CD4-positive, alpha-beta T cell treated with Interleukin-6 for 4 hours (primary cell): ENCODE measurements around the gene PFDN2.
"Not testable (repeated sequence)": the region's sequence is repeated elsewhere in the genome, so short reads cannot be mapped to it uniquely, and the experiment has no call there.

Source experiments
- DNase-seq: peaks from one replicate; pipeline ENCODE4 v3.0.0-alpha.2; 2020; ENCODE audit warnings: mixed read lengths

The PFDN2 gene

DNA sequence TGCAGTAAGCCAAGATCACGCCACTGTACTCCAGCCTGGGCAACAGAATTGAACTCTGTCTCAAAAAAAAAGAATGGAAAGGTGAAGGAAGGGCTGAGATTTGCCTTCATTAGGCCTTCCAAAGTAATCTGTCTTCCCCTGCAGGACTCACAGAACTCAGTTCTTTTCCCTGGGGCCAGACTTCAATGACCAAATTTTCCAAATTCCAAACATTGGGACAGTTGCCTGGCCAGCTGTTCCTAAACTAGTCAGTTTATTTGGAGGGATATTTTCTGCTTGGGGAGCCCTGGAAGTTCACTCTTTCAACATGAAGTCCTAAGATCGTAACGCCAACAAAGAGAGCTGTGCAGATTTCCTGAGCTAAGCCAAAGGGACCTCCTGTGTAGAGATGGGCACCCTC is 20.0 kb upstream of the PFDN2 start:
- no peak for DNase-seq

- DNase-seq, result no peak
Observed at GRCh38 chr1:161133220-161133740, 15.4 kb upstream of the PFDN2 start.

GRCh38 chr1:161132410-161133219 is 14.8 kb upstream of the PFDN2 start, which contains the start of gene DEDD:
DEDD (minus strand) TSS chr1:161132667; CDS start chr1:161124462, 8,205 bp downstream.
- peak; percentile 91 for DNase-seq

DNA sequence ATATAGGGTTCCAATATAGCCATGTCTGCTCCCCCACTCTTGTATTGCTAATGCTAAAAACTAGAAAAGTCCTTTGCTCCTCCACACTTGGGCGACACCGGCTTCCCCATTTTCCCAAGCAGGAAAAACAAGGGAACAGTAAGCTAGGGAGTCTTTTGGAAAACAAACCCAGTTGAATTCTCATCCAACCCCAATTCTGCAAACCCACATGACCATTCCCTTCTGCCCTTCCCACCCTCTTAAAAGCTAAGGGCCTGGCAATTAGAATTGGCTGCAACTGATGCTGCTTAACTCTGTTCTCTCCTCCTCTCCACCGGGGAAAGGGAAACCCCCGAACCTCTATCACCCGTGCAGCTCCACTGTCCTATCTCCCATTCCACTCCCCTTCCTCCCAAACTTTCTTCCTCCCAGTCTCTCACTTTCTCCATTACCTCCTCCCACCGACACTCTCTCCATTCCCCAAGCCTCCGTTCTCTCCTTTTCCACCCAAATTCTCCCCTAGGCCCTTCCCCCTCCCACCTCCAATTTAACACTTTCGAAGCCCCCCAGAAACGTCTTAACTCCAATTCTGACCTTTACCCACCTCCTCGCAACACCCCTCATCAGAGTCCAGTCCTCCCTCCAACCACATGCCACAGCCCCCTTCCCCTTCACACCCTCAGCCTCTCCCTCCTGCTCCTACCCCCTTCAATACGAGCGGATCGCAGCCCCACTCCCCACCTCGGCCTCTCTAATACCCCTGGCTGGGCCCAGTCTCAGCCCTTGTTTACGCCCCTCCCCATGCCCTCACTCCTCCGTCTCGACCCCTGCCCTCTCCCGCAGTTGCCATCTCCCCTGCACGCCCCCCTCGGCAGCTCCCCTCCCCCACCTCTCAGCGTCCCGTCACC is 13.9 kb upstream of the PFDN2 start:
- DNase-seq, result no peak

- DNase-seq, result no peak
Observed at GRCh38 chr1:161130266-161130665, 12.4 kb upstream of the PFDN2 start.

- DNase-seq, result no peak
Observed at GRCh38 chr1:161128591-161129420, 11.0 kb upstream of the PFDN2 start.

DNA sequence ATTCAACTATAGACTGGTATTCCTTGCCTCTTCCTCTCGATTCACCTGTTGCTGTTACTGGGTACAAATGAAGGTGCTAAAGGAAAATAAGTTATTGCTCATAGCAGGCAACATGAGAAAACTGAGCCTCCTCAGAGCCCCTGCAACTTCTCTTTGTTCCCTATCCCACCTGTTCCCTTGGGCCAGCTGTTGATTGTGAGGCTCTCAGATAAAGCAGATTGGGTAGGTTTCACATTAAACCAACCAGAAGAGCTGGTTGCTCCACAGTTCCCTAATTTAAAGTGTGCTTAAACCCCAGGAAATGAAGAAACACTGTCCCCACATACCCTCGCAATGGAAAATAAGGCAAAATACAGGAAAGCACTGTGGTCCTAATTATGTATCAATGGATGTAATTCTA is 9.8 kb upstream of the PFDN2 start:
- DNase-seq, result no peak

- no peak for DNase-seq
Observed at GRCh38 chr1:161122967-161123366, 5.1 kb upstream of the PFDN2 start.

- DNase-seq, result no peak
Observed at GRCh38 chr1:161121834-161122233, 4.0 kb upstream of the PFDN2 start.

DNA sequence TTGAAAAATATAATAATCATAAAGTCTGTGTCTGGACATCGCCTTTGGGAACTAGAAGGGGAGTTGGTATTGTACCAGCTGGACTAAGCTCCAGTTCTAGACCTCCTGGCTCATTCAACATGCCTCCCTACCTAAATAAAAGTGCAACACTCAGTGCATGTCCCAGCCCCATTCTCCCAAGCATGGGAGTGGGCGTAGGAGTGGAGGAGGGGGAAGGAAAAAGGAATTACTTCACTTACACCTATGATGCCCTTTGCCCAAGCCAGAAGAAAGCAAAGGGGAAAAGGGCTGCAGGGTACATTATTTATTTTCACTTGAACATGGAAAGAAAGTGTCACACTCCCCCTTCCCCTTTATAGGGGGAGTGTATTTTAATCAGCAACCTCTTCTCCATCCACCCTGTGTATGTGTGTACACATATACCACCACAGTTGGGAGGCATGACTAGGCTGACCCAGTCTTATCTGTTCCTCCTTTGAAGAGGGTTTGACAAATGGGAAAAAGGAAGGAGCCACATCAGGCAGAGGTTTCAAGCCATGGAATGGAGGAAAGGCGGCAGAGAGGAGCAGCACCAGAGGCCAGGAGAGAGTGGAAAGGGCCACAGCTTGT is 3.3 kb upstream of the PFDN2 start:
- DNase-seq, result no peak

GRCh38 chr1:161119092-161119903 is 1.5 kb upstream of the PFDN2 start:
- DNase-seq, result peak; percentile 55

- DNase-seq, result not testable (repeated sequence)
Observed at GRCh38 chr1:161115961-161116360, 1.9 kb downstream of the PFDN2 start.

DNA sequence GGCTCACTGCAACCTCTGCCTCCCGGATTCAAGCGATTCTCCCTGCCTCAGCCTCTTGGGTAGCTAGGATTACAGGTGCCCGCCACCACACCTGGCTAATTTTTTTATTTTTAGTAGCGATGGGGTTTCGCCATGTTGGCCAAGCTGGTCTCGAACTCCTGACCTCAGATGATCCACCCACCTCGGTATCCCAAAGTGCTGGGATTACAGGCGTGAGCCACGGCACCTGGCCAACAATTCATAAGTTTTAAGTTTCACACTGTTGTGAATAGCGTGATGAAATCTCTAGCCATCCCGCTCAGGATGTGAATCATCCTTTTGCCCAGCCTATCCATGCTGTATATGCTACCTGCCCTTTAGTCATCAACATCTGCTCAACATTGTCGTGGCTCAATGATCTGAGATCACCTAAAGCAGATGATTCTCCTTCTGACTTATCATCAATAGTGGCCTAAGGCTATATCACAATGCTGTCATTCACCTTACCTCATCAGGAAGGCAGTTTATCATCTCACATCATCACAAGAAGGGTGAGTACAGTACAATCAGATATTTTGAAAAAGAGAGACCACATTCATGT is 2.6 kb downstream of the PFDN2 start:
- DNase-seq, result peak; percentile 30

DNA sequence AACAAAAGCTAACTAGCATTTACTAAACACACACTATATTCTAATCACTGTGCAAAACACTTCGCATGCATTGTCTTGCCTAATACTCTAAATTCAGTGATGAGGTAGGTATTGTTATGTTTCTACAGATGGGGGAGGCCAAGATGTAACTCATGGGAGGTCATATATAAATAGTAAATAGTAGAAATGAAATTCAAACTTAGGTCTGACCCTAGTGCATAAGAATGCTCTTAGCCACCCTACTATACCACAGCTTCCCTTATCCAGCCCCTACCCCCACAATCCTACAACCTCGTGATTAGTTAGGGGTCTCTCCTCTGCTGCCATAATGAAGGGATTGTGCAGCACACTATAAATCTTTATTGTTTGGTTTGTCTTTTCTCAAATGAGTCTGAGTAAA is 3.3 kb downstream of the PFDN2 start:
- no peak for DNase-seq

GRCh38 chr1:161113915-161114314 is 3.9 kb downstream of the PFDN2 start:
- DNase-seq, result no peak

DNA sequence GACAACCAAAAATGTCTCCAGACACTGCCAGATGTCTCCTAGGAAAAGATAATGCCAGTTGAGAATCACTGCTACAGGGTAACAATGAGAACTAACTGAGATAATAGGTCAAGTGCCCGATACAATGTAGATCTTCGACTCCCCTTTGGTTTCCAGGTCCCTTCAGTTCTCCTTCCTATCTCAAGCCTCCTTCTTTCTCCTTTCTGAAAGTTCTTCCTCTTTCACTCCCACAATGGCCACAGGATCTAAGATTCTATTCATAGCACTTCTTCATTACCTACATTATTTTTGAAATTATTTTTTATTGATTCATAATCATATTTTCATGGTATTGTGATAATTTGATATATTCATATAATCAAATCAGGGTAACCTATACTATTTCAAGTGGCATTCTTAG is 6.3 kb downstream of the PFDN2 start:
- no peak for DNase-seq

DNA sequence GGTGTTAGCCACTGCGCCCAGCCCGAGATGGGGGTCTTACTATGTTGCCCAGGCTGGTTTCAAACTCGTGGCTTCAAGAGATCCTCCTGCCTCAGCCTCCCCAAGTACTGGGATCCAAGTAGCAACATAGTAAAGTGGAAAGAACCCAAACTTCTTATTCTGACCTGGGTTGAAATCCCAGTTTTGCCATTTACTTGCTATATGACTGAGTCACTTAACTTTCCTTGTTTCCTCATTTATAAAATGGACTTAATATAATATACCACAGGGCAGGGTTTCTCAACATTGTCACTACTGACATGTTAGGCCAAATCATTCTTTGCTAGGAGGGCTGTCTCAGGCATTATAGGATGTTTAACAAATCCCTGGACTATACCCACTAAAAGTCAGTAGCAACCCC is 6.7 kb downstream of the PFDN2 start:
- DNase-seq, result no peak

DNA sequence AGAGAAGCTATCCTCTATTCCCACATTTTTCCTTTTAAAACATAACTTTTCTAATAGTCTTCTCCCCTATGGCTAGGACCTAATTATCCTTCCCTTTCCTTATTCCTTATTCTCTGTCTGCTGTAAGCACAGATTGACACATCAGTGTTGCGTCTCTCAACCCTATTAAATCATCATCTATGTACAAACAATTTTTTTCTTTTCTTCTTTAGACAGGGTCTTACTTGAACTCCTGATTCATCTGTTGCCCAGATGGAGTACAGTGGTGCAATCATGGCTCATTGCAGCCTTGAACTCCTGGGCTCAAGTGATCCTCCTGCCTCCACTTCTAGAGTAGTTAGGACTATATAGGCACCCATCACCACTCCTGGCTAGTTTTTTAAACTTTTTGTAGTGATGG is 11.4 kb downstream of the PFDN2 start:
- no peak for DNase-seq

DNA sequence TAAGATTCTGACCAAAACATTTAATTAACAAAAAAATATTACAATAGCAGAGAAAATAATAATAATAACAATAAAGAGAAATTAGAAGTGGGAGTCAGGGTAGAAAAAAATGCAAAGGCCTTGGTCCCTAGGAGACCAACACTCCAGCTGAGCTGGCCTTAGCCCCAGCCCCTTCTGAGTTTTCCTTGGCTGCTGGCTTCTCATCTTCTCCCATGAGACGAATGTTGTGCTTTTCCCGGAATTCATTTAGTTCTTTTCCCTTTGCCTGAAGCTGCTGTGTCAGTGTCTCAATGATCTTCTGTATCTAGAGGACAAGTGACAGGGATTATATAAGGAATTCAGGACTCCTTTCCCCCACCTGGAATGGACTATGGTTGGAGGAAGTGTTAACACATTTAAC is 17.3 kb downstream of the PFDN2 start:
- no peak for DNase-seq

DNA sequence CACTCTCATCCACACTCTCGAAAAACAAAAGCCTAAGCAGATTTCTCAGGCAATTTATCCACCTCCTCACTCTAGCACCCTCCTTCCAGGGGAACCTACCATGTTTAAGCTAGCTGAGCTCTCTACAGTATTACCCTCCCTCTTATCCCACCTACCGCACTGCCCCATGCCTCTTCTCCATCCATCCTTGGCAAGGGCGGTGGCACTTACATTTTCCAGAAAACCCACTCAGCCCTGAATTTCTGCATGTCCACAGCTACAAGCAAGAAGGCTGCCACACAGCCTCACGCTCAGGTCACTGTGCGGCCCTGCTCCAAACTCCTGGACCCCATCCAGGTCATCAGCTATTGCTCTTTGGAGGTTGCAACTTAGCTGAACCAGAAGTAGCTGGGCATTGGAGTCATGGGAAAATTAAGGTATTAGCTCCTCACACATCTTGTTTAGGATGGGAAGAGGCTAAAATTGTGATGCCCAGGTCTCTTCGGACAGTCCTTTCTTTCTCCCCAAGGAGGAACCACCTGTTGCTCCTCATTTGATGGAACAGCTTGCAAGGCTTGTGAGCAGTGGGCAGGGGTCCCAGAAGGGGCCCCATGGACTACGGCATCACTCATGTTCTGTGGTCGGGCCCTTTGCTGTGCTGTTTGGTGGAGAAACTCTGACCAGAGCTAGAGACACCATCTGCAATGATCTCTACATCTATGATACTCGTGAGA is 18.6 kb downstream of the PFDN2 start:
- DNase-seq, result no peak
